ENCODE data around the gene CDK9. TPM values are rescaled to one million over a fixed set of nuclear protein-coding genes. Genes with fewer than 3 reads are reported as not detected.

The CDK9 gene
- total and polyA plus RNA-seq, 2 experiments from 2014 or later = 58.5 to 84.3 TPM

DNA sequence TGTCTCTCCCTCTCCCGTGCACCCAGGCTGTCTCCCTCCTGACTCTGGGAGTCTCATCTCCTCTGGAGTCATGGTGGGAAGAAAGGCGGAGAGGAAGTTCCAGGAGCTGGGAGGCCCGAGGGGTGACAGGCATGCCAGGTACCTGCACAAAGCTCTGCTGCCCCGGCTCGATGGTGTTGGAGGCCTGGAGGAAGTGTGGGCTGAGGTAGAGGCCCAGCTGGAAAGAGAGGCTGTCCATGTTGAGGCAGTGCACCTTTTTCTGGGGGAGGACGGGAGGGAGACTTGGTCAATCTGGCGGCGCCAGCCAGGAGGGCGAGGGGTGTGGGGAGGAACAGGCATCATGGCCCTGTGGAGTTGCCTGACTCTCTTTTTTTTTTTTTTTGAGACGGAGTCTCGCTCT lies 32.7 kb downstream of the CDK9 start:
- H3K27me3 ChIP-seq (ENCODE audit: insufficient read depth) = no peaks in the 10 kb centered on the region
- peaks cover 19% of the 10 kb centered on the region for H3K27me3 Mint-ChIP-seq (ENCODE audit: insufficient read depth, low read depth, poor library complexity)
- H3K4me1 Mint-ChIP-seq = no peaks in the 10 kb centered on the region
- H3K4me3 ChIP-seq = no peak overlapping the region
- H3F3A ChIP-seq (replicated peaks; ENCODE audit: low read depth) = no peaks in the 10 kb centered on the region
- no peak overlapping the region for H3K4me2 ChIP-seq
- peaks cover 14% of the 10 kb centered on the region; the same call in 2 of the 3 replicates for H3K36me3 Mint-ChIP-seq (ENCODE audit: low read depth)
- H3K9me2 ChIP-seq (ENCODE audit: insufficient read depth) = no peaks in the 10 kb centered on the region
- H3K27ac ChIP-seq (ENCODE audit: low read depth) = no peak overlapping the region
- H3K79me2 ChIP-seq (replicated peaks; ENCODE audit: insufficient read depth) = no peaks in the 10 kb centered on the region
- TF ChIP-seq ETS1 (IDR thresholded peaks at IDR 0.05) (no peak), POLR2AphosphoS5 (IDR thresholded peaks at IDR 0.05; ENCODE audit: low read depth) (no peak), CREB1 (CRISPR knock-in tag; IDR thresholded peaks at IDR 0.05; ENCODE audit: low read depth) (no peak), STAT1 (IDR thresholded peaks at IDR 0.05; ENCODE audit: unreplicated experiment) (no peak), CTCF (conservative IDR thresholded peaks at IDR 0.05; ENCODE audit: low read depth in 2 of 2) (no peak), EZH2phosphoT487 (IDR thresholded peaks at IDR 0.05; ENCODE audit: unreplicated experiment) (no peak), ZNF114 (CRISPR knock-in tag; IDR thresholded peaks at IDR 0.05) (no peak), NANOG (IDR thresholded peaks at IDR 0.05; ENCODE audit: borderline replicate concordance) (no peak), JUNB (IDR thresholded peaks at IDR 0.05; ENCODE audit: unreplicated experiment) (no peak), ZNF331 (CRISPR knock-in tag; IDR thresholded peaks at IDR 0.05; ENCODE audit: low read depth) (no peak), EZH2 (IDR thresholded peaks at IDR 0.05; ENCODE audit: low read depth, unreplicated experiment) (no peak)
- TF ChIP-seq, protein P1, sequence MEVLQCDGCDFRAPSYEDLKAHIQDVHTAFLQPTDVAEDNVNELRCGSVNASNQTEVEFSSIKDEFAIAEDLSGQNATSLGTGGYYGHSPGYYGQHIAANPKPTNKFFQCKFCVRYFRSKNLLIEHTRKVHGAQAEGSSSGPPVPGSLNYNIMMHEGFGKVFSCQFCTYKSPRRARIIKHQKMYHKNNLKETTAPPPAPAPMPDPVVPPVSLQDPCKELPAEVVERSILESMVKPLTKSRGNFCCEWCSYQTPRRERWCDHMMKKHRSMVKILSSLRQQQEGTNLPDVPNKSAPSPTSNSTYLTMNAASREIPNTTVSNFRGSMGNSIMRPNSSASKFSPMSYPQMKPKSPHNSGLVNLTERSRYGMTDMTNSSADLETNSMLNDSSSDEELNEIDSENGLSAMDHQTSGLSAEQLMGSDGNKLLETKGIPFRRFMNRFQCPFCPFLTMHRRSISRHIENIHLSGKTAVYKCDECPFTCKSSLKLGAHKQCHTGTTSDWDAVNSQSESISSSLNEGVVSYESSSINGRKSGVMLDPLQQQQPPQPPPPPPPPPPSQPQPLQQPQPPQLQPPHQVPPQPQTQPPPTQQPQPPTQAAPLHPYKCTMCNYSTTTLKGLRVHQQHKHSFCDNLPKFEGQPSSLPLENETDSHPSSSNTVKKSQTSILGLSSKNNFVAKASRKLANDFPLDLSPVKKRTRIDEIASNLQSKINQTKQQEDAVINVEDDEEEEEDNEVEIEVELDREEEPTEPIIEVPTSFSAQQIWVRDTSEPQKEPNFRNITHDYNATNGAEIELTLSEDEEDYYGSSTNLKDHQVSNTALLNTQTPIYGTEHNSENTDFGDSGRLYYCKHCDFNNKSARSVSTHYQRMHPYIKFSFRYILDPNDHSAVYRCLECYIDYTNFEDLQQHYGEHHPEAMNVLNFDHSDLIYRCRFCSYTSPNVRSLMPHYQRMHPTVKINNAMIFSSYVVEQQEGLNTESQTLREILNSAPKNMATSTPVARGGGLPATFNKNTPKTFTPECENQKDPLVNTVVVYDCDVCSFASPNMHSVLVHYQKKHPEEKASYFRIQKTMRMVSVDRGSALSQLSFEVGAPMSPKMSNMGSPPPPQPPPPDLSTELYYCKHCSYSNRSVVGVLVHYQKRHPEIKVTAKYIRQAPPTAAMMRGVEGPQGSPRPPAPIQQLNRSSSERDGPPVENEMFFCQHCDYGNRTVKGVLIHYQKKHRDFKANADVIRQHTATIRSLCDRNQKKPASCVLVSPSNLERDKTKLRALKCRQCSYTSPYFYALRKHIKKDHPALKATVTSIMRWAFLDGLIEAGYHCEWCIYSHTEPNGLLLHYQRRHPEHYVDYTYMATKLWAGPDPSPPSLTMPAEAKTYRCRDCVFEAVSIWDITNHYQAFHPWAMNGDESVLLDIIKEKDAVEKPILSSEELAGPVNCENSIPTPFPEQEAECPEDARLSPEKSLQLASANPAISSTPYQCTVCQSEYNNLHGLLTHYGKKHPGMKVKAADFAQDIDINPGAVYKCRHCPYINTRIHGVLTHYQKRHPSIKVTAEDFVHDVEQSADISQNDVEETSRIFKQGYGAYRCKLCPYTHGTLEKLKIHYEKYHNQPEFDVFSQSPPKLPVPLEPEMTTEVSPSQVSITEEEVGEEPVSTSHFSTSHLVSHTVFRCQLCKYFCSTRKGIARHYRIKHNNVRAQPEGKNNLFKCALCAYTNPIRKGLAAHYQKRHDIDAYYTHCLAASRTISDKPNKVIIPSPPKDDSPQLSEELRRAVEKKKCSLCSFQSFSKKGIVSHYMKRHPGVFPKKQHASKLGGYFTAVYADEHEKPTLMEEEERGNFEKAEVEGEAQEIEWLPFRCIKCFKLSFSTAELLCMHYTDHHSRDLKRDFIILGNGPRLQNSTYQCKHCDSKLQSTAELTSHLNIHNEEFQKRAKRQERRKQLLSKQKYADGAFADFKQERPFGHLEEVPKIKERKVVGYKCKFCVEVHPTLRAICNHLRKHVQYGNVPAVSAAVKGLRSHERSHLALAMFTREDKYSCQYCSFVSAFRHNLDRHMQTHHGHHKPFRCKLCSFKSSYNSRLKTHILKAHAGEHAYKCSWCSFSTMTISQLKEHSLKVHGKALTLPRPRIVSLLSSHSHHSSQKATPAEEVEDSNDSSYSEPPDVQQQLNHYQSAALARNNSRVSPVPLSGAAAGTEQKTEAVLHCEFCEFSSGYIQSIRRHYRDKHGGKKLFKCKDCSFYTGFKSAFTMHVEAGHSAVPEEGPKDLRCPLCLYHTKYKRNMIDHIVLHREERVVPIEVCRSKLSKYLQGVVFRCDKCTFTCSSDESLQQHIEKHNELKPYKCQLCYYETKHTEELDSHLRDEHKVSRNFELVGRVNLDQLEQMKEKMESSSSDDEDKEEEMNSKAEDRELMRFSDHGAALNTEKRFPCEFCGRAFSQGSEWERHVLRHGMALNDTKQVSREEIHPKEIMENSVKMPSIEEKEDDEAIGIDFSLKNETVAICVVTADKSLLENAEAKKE (CRISPR knock-in tag; IDR thresholded peaks at IDR 0.05) = no peak
- TF ChIP-seq, protein P2, sequence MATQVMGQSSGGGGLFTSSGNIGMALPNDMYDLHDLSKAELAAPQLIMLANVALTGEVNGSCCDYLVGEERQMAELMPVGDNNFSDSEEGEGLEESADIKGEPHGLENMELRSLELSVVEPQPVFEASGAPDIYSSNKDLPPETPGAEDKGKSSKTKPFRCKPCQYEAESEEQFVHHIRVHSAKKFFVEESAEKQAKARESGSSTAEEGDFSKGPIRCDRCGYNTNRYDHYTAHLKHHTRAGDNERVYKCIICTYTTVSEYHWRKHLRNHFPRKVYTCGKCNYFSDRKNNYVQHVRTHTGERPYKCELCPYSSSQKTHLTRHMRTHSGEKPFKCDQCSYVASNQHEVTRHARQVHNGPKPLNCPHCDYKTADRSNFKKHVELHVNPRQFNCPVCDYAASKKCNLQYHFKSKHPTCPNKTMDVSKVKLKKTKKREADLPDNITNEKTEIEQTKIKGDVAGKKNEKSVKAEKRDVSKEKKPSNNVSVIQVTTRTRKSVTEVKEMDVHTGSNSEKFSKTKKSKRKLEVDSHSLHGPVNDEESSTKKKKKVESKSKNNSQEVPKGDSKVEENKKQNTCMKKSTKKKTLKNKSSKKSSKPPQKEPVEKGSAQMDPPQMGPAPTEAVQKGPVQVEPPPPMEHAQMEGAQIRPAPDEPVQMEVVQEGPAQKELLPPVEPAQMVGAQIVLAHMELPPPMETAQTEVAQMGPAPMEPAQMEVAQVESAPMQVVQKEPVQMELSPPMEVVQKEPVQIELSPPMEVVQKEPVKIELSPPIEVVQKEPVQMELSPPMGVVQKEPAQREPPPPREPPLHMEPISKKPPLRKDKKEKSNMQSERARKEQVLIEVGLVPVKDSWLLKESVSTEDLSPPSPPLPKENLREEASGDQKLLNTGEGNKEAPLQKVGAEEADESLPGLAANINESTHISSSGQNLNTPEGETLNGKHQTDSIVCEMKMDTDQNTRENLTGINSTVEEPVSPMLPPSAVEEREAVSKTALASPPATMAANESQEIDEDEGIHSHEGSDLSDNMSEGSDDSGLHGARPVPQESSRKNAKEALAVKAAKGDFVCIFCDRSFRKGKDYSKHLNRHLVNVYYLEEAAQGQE (IDR thresholded peaks at IDR 0.05; ENCODE audit: unreplicated experiment) = no peak
- ATAC-seq (no peak), DNase-seq (ENCODE audit: low spot score) (no peak)
- H2AFZ ChIP-seq = no peak overlapping the region
- no peaks in the 10 kb centered on the region for H3K36me3 ChIP-seq (ENCODE audit: insufficient read depth)
- H3K4me1 ChIP-seq (ENCODE audit: insufficient read depth) = no peaks in the 10 kb centered on the region
- no peaks in the 10 kb centered on the region; the same call in 1 of the 2 replicates for H4K20me1 ChIP-seq (replicated peaks; ENCODE audit: insufficient read depth)
- no peaks in the 10 kb centered on the region for H3K9me3 Mint-ChIP-seq
- no peak overlapping the region for H3K4me3 Mint-ChIP-seq
- no peak overlapping the region for H3K27ac Mint-ChIP-seq
